Heart left ventricle (tissue), 16 donors: ENCODE data around the gene SGIP1. TPM values are rescaled to one million over a fixed set of nuclear protein-coding genes. Genes with fewer than 3 reads are reported as not detected.

Source experiments
- ATAC-seq, 4 donors: fragments of 200-7000 bp; cut with Tn5 transposase; one replicate each; pipeline ENCODE4 v1.9.1; 2020 to 2022; ENCODE audit warnings: moderate library complexity in 4 of 4, mild to moderate bottlenecking in 3 of 4, moderate number of reproducible peaks in 1 of 4
- DNase-seq, 5 donors: peaks; one replicate each; pipeline ENCODE4 v3.0.0-alpha.2; 2020
- H3K27ac ChIP-seq, 12 donors: fragments of 200-600 bp; sonication (generic) in 4 of 12; one replicate each; pipeline versions ENCODE4 v1.5.0 to v1.8.0; 2016 to 2022; ENCODE audit warnings: mild to moderate bottlenecking in 2 of 12
- H3K27me3 ChIP-seq, 9 donors: fragments of 200-600 bp; sonication (generic) in 2 of 9; one replicate each; pipeline versions ENCODE4 v1.5.1 to v1.8.0; 2016 to 2022; ENCODE audit warnings: mild to moderate bottlenecking in 3 of 9
- H3K36me3 ChIP-seq, 9 donors: fragments of 200-600 bp; sonication (generic) in 2 of 9; one replicate each; pipeline versions ENCODE4 v1.5.0 to v1.8.0; 2018 to 2022; ENCODE audit warnings: mild to moderate bottlenecking in 2 of 9
- H3K4me1 ChIP-seq, 12 donors: fragments of 200-600 bp; sonication (generic) in 4 of 12; one replicate each; pipeline versions ENCODE4 v1.5.0 to v1.8.0; 2016 to 2022; ENCODE audit warnings: mild to moderate bottlenecking in 3 of 12
- H3K4me3 ChIP-seq, 12 donors: fragments of 200-600 bp; sonication (generic) in 4 of 12; one replicate each; pipeline versions ENCODE4 v1.5.0 to v1.8.0; 2017 to 2022; ENCODE audit warnings: mild to moderate bottlenecking in 9 of 12, moderate library complexity in 4 of 12
- H3K9me3 ChIP-seq, 12 donors: fragments of 200-600 bp; sonication (generic) in 4 of 12; one replicate each; pipeline versions ENCODE4 v1.5.0 to v1.8.0; 2016 to 2022; ENCODE audit warnings: mild to moderate bottlenecking in 1 of 12
- CTCF ChIP-seq, 12 donors: fragments of 200-600 bp; sonication (generic) in 4 of 12; IDR thresholded peaks; one replicate each; pipeline versions ENCODE4 v1.5.0 to v1.8.0; 2018 to 2022; ENCODE audit warnings: antibody characterized with exemption in 12 of 12, mild to moderate bottlenecking in 5 of 12
- POLR2A ChIP-seq, 2 donors: fragments of 450-650 bp; IDR thresholded peaks; one replicate each; pipeline ENCODE4 v1.6.1; 2017; ENCODE audit warnings: antibody characterized with exemption in 2 of 2, mild to moderate bottlenecking in 2 of 2, moderate library complexity in 2 of 2
- WGBS, 4 donors: extraction: QIAGEN DNeasy Blood & Tissue Kit in 2 of 4; methylation state at CpG; one replicate each; pipeline versions ENCODE4 v1.1.5 to v1.1.7; 2013 to 2018; 5-methylcytosine and 5-hydroxymethylcytosine counted together
- intact Hi-C, 10 donors: fragments of 100-400 bp; cut with DNase I; formaldehyde crosslinking; loops; one replicate each; pipeline versions ENCODE4 v1.11.1 to v1.14.2; 2022
- polyA plus RNA-seq, 2 donors: library from polyadenylated mRNA; stranded (reverse); fragments of 200-250 nt; gene quantifications; one replicate each; pipeline ENCODE4 v1.2.3, GENCODE V29; 2013
- total RNA-seq, 9 donors: library from RNA; depleted of rRNA in 2 of 9; stranded (reverse); fragments of >200 nt in 2 of 9; fragmentation: NEBNext Ultra II Directional in 3 of 9; extraction: Animal tissue kit (Norgen Biotek cat#: 25700) in 3 of 9; gene quantifications; one replicate each; pipeline versions ENCODE4 v1.1.0 to v1.2.4, GENCODE V29; 2016 to 2023
- donor health status: ischemic (EF 13 %, LVEDD 7.1; RV severe dilation, severe dysfunction).
- donor health status: healthy with polysubstance abuse.
- donor health status: DM: no; HTN: yes; CAD: no.
- donor health status: DM: no; HTN: no; CAD: no.
- donor health status: ischemic (EF 25% LVEDD 6.9; RV normal size, moderate dysfunction).
- donor health status: ischemic (EF 25% LVEDD 5.7; RV mildly dilated, moderate dysfunction).
- donor health status: healthy.
- donor health status: DM: yes; HTN: yes; CAD: no.
- donor health status: ischemic (EF 35%, LVEDD 5.7; RV mildly dilated, moderate dysfunction).
- donor health status: nonischemic (EF 11% LVEDD 7.7; RV severe dilation, severe dysfunction).
- donor health status: DM: yes; HTN: yes; CAD: no.
- donor health status: PGD.
- donor health status: ischemic (EF 29% LVEDD 5.4; RV normal size, mild dysfunction).
- donor health status: nonischemic (EF 23%, LVEDD 6.1; RV moderate dilation, normal function).

Gene SGIP1
- total and polyA plus RNA-seq, 11 donors = 2.1 to 17.3 (median 5.0) TPM

GRCh38 chr1:66597500-66597899, 63.5 kb downstream of the SGIP1 start:
- Histone ChIP-seq H3K36me3 (peaks cover 0 to 13% (median 0%) of the 10 kb centered on the region in 9 donors), H3K4me1 (peaks cover 0 to 16% (median 0%) of the 10 kb centered on the region in 12 donors), H3K27me3 (no peaks in the 10 kb centered on the region), H3K4me3 (no peak overlapping the region), H3K9me3 (peaks cover 0 to 11% (median 2%) of the 10 kb centered on the region in 12 donors), H3K27ac (no peak overlapping the region)
- DNase-seq = no peak
- intact Hi-C loops = no loop called here
- WGBS, 4 donors = 81 to 95% (median 89%) methylated on average over 4 of the region's 4 CpGs
- no peak for ATAC-seq
- TF ChIP-seq POLR2A (IDR thresholded peaks at IDR 0.05) = no peak
- TF ChIP-seq CTCF (IDR thresholded peaks at IDR 0.05) = no peak

- no peak overlapping the region for H3K27ac ChIP-seq
These were observed 64.7 kb downstream of the SGIP1 start for GRCh38 chr1:66598670-66599069.

GRCh38 chr1:66599346-66599745, 65.4 kb downstream of the SGIP1 start:
- H3K27ac ChIP-seq = peak overlapping the region in 1 of 12 donors; percentile 12
- no peak overlapping the region for H3K4me3 ChIP-seq
- no peaks in the 10 kb centered on the region for H3K27me3 ChIP-seq
- WGBS, 4 donors = 71 to 76% (median 75%) methylated on average over 3 of the region's 3 CpGs
- TF ChIP-seq CTCF (IDR thresholded peaks at IDR 0.05) (no peak), POLR2A (IDR thresholded peaks at IDR 0.05) (no peak)
- peaks cover 0 to 16% (median 0%) of the 10 kb centered on the region in 12 donors for H3K4me1 ChIP-seq
- ATAC-seq (peak in 1 of 4 donors; percentile 18), DNase-seq (no peak)
- H3K36me3 ChIP-seq = peaks cover 0 to 11% (median 0%) of the 10 kb centered on the region in 9 donors
- H3K9me3 ChIP-seq = peaks cover 0 to 11% (median 2%) of the 10 kb centered on the region in 12 donors
- intact Hi-C loops = no loop called here

More at GRCh38 chr1:66598670-66599069, 64.7 kb downstream of the SGIP1 start:
- TF ChIP-seq CTCF (IDR thresholded peaks at IDR 0.05) = no peak
- no peak for TF ChIP-seq POLR2A (IDR thresholded peaks at IDR 0.05)
- peaks cover 0 to 16% (median 0%) of the 10 kb centered on the region in 12 donors for H3K4me1 ChIP-seq
- H3K4me3 ChIP-seq = no peak overlapping the region
- DNase-seq (no peak), ATAC-seq (no peak)
- peaks cover 0 to 11% (median 2%) of the 10 kb centered on the region in 12 donors for H3K9me3 ChIP-seq
- H3K36me3 ChIP-seq = peaks cover 0 to 13% (median 0%) of the 10 kb centered on the region in 9 donors
- intact Hi-C loops = no loop called here
- no peaks in the 10 kb centered on the region for H3K27me3 ChIP-seq
- 77 to 81% (median 79%) methylated on average over 6 of the region's 6 CpGs for WGBS, 4 donors

- H3K36me3 ChIP-seq = peaks cover 0 to 4% (median 0%) of the 10 kb centered on the region in 9 donors
- DNase-seq = no peak
- no peak for ATAC-seq
- H3K27me3 ChIP-seq = no peaks in the 10 kb centered on the region
- H3K4me1 ChIP-seq = peaks cover 0 to 16% (median 1%) of the 10 kb centered on the region in 12 donors
- intact Hi-C loops = no loop called here
- TF ChIP-seq POLR2A (IDR thresholded peaks at IDR 0.05) = no peak
- no peak for TF ChIP-seq CTCF (IDR thresholded peaks at IDR 0.05)
- H3K4me3 ChIP-seq = no peak overlapping the region
- H3K27ac ChIP-seq = peak overlapping the region in 1 of 12 donors; percentile 12
- 87 to 92% (median 89%) methylated on average over 14 of the region's 14 CpGs for WGBS, 4 donors
- H3K9me3 ChIP-seq = peaks cover 0 to 11% (median 2%) of the 10 kb centered on the region in 12 donors
These were observed 66.2 kb downstream of the SGIP1 start for GRCh38 chr1:66599899-66600737.
